GM23338 (cell line): Measurements from ENCODE around the gene COL8A2. TPM values are rescaled to one million over a fixed set of nuclear protein-coding genes. Genes with fewer than 3 reads are reported as not detected.

Experiments used
- ATAC-seq: fragments of 200-7000 bp; cut with Tn5 transposase; 3 replicates; pipeline ENCODE4 v1.9.1; 2020
- DNase-seq: peaks from one replicate; pipeline ENCODE4 v3.0.0-alpha.2; 2015; ENCODE audit warnings: low spot score
- H2AFZ ChIP-seq: fragments of 200-600 bp; sonication (generic); 2 replicates; pipeline ENCODE4 v1.8.0; 2016; ENCODE audit warnings: antibody characterized with exemption, mild to moderate bottlenecking, moderate library complexity
- H3F3A ChIP-seq: fragments of 200-600 bp; sonication (generic); replicated peaks from 2 replicates; pipeline ENCODE4 v1.8.0; 2017; ENCODE audit warnings: antibody characterized with exemption, mixed run types, low read depth
- H3K27ac ChIP-seq: fragments of 200-600 bp; sonication (generic); 2 replicates; pipeline ENCODE4 v1.6.1; 2016; ENCODE audit warnings: low read depth
- H3K27me3 ChIP-seq: fragments of 200-600 bp; sonication (generic); 2 replicates; pipeline ENCODE4 v1.8.0; 2016; ENCODE audit warnings: mild to moderate bottlenecking, mixed run types, moderate library complexity; ENCODE audit not compliant: insufficient read depth
- H3K36me3 ChIP-seq: fragments of 200-600 bp; sonication (generic); 2 replicates; pipeline ENCODE4 v1.8.0; 2016; ENCODE audit warnings: mild to moderate bottlenecking; ENCODE audit not compliant: insufficient read depth
- H3K4me1 ChIP-seq: fragments of 200-600 bp; sonication (generic); 2 replicates; pipeline ENCODE4 v1.8.0; 2016; ENCODE audit warnings: mild to moderate bottlenecking, moderate library complexity; ENCODE audit not compliant: insufficient read depth
- H3K4me2 ChIP-seq: fragments of 200-600 bp; sonication (generic); 2 replicates; pipeline ENCODE4 v1.7.1; 2017; ENCODE audit warnings: mixed run types
- H3K4me3 ChIP-seq: fragments of 200-600 bp; sonication (generic); 2 replicates; pipeline ENCODE4 v1.6.1; 2016; ENCODE audit warnings: mixed run types
- H3K79me2 ChIP-seq: fragments of 200-600 bp; sonication (generic); replicated peaks from 2 replicates; pipeline ENCODE4 v1.8.0; 2017; ENCODE audit warnings: mild to moderate bottlenecking; ENCODE audit not compliant: insufficient read depth
- H3K9me2 ChIP-seq: fragments of 200-600 bp; sonication (generic); 2 replicates; pipeline ENCODE4 v1.8.0; 2017; ENCODE audit not compliant: insufficient read depth
- H4K20me1 ChIP-seq: fragments of 200-600 bp; sonication (generic); replicated peaks from 2 replicates; pipeline ENCODE4 v1.8.0; 2017; ENCODE audit warnings: mild to moderate bottlenecking; ENCODE audit not compliant: insufficient read depth
- H3K27ac Mint-ChIP-seq: 2 replicates; pipeline ENCODE4 v1.8.0; 2020; ENCODE audit warnings: inconsistent platforms, mild to moderate bottlenecking, moderate library complexity, mixed read lengths
- H3K27me3 Mint-ChIP-seq: 3 replicates; pipeline ENCODE4 v1.8.0; 2022; ENCODE audit warnings: low read depth, mild to moderate bottlenecking, moderate library complexity, mixed read lengths, inconsistent platforms; ENCODE audit not compliant: insufficient read depth, poor library complexity
- H3K36me3 Mint-ChIP-seq: 3 replicates; pipeline ENCODE4 v1.8.0; 2021; ENCODE audit warnings: low read depth, mild to moderate bottlenecking, inconsistent platforms, moderate library complexity, mixed read lengths
- H3K4me1 Mint-ChIP-seq: 3 replicates; pipeline ENCODE4 v1.8.0; 2020; ENCODE audit warnings: mild to moderate bottlenecking, inconsistent platforms, mixed read lengths
- H3K4me3 Mint-ChIP-seq: 3 replicates; pipeline ENCODE4 v1.8.0; 2021; ENCODE audit warnings: moderate library complexity, mild to moderate bottlenecking, inconsistent platforms, mixed read lengths
- H3K9me3 Mint-ChIP-seq: 3 replicates; pipeline ENCODE4 v1.8.0; 2020; ENCODE audit warnings: moderate library complexity, mild to moderate bottlenecking, inconsistent platforms, mixed read lengths
- CREB1 ChIP-seq: fragments of 250-450 bp; sonication (Bioruptor Pico); IDR thresholded peaks from 2 replicates; pipeline ENCODE4 v1.5.0; 2020; ENCODE audit warnings: low read depth, mild to moderate bottlenecking, moderate library complexity
- EZH2 ChIP-seq: fragments of 200-600 bp; sonication (generic); IDR thresholded peaks from one replicate; pipeline ENCODE4 v1.8.0; 2017; ENCODE audit warnings: antibody characterized with exemption, mild to moderate bottlenecking, low read depth; ENCODE audit not compliant: unreplicated experiment
- EZH2phosphoT487 ChIP-seq: fragments of 200-600 bp; sonication (generic); IDR thresholded peaks from one replicate; pipeline ENCODE4 v1.8.1; 2018; ENCODE audit warnings: antibody characterized with exemption; ENCODE audit not compliant: unreplicated experiment
- JUNB ChIP-seq: IDR thresholded peaks from one replicate; pipeline ENCODE4 v1.6.1; 2016; ENCODE audit warnings: antibody characterized with exemption; ENCODE audit not compliant: unreplicated experiment
- NANOG ChIP-seq: IDR thresholded peaks from 2 replicates; pipeline ENCODE4 v1.6.1; 2016; ENCODE audit warnings: antibody characterized with exemption, borderline replicate concordance
- POLR2AphosphoS5 ChIP-seq: IDR thresholded peaks from 2 replicates; pipeline ENCODE4 v1.6.1; 2016; ENCODE audit warnings: antibody characterized with exemption, low read depth
- STAT1 ChIP-seq: IDR thresholded peaks from one replicate; pipeline ENCODE4 v1.6.1; 2016; ENCODE audit warnings: antibody characterized with exemption; ENCODE audit not compliant: unreplicated experiment
- ZNF114 ChIP-seq: fragments of 250-450 bp; sonication (Bioruptor Pico); IDR thresholded peaks from 2 replicates; pipeline ENCODE4 v1.5.0; 2020; ENCODE audit warnings: mild to moderate bottlenecking, moderate library complexity
- ZNF331 ChIP-seq: fragments of 250-450 bp; sonication (Bioruptor Pico); IDR thresholded peaks from 2 replicates; pipeline ENCODE4 v1.5.0; 2020; ENCODE audit warnings: low read depth, mild to moderate bottlenecking, moderate library complexity
- ZNF462 ChIP-seq: fragments of 250-450 bp; sonication (Bioruptor Pico); IDR thresholded peaks from 2 replicates; pipeline ENCODE4 v1.5.0; 2020; ENCODE audit warnings: mild to moderate bottlenecking, moderate library complexity
- polyA plus RNA-seq: library from polyadenylated mRNA; unstranded; fragments of >200 nt; fragmentation: Nextera tagmentation; extraction: Ambion mirVana; gene quantifications from 2 replicates; pipeline ENCODE4 v1.2.1, GENCODE V29; 2016
- total RNA-seq: library from RNA; depleted of rRNA; stranded (reverse); fragments of >200 nt; shearing (Covaris generic); gene quantifications from 2 replicates; pipeline ENCODE4 v1.2.3, GENCODE V29; 2014
- TF ChIP-seq, protein P1 (sequence below): IDR thresholded peaks from one replicate; pipeline ENCODE4 v1.6.1; 2018; ENCODE audit warnings: antibody characterized with exemption; ENCODE audit not compliant: unreplicated experiment
- TF ChIP-seq, protein P2 (sequence below): IDR thresholded peaks from 2 replicates; pipeline ENCODE4 v1.6.1; 2016; ENCODE audit warnings: antibody characterized with exemption
- TF ChIP-seq, protein P3 (sequence below), 2 experiments: fragments of 200-600 bp in 1 of 2; sonication (generic) in 1 of 2; conservative IDR thresholded peaks; 2 replicates each; pipeline versions ENCODE4 v1.5.1 to v1.6.1; 2016 to 2017; ENCODE audit warnings: antibody characterized with exemption in 2 of 2, low read depth in 2 of 2, mild to moderate bottlenecking in 2 of 2, moderate library complexity in 1 of 2

COL8A2 gene
- total and polyA plus RNA-seq, 2 experiments from 2014 or later: 0.95 to 4.9 TPM

DNA sequence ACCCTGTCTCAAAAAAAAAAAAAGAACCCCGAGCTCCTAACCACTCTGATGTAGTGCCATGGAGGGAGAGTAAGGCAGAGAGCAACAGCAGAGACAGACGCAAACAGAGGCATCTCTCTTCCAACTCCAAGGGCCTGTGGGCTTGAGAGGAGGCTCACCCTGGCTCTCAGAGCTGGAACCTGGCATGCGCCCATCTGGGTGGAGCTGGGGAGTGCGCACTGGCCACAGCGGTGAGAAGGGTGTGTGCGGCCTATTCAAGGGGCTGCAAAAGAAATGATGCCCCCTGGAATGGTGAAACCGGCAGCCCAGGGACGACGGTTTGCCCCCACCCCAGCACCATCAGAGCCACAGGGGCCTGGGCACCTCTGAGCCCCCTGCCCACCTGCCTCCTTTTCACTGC lies 17.6 kb downstream of the COL8A2 start:
- Histone ChIP-seq H2AFZ (no peak overlapping the region), H3F3A (no peaks in the 10 kb centered on the region), H3K9me2 (no peaks in the 10 kb centered on the region), H3K79me2 (no peaks in the 10 kb centered on the region), H3K27me3 (no peaks in the 10 kb centered on the region), H4K20me1 (no peaks in the 10 kb centered on the region), H3K4me1 (no peaks in the 10 kb centered on the region), H3K27ac (no peak overlapping the region), H3K4me3 (no peak overlapping the region), H3K36me3 (no peaks in the 10 kb centered on the region), H3K4me2 (no peak overlapping the region)
- H3K9me3 Mint-ChIP-seq: no peaks in the 10 kb centered on the region
- H3K27ac Mint-ChIP-seq: no peak overlapping the region
- no peak for TF ChIP-seq ZNF114 (CRISPR knock-in tag)
- TF ChIP-seq EZH2phosphoT487: no peak
- no peak for TF ChIP-seq STAT1
- TF ChIP-seq CREB1 (CRISPR knock-in tag): no peak
- no peak for TF ChIP-seq JUNB
- TF ChIP-seq, protein P1, sequence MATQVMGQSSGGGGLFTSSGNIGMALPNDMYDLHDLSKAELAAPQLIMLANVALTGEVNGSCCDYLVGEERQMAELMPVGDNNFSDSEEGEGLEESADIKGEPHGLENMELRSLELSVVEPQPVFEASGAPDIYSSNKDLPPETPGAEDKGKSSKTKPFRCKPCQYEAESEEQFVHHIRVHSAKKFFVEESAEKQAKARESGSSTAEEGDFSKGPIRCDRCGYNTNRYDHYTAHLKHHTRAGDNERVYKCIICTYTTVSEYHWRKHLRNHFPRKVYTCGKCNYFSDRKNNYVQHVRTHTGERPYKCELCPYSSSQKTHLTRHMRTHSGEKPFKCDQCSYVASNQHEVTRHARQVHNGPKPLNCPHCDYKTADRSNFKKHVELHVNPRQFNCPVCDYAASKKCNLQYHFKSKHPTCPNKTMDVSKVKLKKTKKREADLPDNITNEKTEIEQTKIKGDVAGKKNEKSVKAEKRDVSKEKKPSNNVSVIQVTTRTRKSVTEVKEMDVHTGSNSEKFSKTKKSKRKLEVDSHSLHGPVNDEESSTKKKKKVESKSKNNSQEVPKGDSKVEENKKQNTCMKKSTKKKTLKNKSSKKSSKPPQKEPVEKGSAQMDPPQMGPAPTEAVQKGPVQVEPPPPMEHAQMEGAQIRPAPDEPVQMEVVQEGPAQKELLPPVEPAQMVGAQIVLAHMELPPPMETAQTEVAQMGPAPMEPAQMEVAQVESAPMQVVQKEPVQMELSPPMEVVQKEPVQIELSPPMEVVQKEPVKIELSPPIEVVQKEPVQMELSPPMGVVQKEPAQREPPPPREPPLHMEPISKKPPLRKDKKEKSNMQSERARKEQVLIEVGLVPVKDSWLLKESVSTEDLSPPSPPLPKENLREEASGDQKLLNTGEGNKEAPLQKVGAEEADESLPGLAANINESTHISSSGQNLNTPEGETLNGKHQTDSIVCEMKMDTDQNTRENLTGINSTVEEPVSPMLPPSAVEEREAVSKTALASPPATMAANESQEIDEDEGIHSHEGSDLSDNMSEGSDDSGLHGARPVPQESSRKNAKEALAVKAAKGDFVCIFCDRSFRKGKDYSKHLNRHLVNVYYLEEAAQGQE: no peak
- TF ChIP-seq, protein P2, sequence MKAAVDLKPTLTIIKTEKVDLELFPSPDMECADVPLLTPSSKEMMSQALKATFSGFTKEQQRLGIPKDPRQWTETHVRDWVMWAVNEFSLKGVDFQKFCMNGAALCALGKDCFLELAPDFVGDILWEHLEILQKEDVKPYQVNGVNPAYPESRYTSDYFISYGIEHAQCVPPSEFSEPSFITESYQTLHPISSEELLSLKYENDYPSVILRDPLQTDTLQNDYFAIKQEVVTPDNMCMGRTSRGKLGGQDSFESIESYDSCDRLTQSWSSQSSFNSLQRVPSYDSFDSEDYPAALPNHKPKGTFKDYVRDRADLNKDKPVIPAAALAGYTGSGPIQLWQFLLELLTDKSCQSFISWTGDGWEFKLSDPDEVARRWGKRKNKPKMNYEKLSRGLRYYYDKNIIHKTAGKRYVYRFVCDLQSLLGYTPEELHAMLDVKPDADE: no peak
- no peak for TF ChIP-seq EZH2
- TF ChIP-seq, protein P3, sequence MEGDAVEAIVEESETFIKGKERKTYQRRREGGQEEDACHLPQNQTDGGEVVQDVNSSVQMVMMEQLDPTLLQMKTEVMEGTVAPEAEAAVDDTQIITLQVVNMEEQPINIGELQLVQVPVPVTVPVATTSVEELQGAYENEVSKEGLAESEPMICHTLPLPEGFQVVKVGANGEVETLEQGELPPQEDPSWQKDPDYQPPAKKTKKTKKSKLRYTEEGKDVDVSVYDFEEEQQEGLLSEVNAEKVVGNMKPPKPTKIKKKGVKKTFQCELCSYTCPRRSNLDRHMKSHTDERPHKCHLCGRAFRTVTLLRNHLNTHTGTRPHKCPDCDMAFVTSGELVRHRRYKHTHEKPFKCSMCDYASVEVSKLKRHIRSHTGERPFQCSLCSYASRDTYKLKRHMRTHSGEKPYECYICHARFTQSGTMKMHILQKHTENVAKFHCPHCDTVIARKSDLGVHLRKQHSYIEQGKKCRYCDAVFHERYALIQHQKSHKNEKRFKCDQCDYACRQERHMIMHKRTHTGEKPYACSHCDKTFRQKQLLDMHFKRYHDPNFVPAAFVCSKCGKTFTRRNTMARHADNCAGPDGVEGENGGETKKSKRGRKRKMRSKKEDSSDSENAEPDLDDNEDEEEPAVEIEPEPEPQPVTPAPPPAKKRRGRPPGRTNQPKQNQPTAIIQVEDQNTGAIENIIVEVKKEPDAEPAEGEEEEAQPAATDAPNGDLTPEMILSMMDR (conservative IDR thresholded peaks at IDR 0.05; ENCODE audit: low read depth in 2 of 2): no peak
- no peak for TF ChIP-seq POLR2AphosphoS5
- no peak for TF ChIP-seq NANOG
- TF ChIP-seq ZNF331 (CRISPR knock-in tag): no peak
- no peak for TF ChIP-seq ZNF462 (CRISPR knock-in tag)
- DNase-seq (no peak), ATAC-seq (no peak)
- no peaks in the 10 kb centered on the region for H3K36me3 Mint-ChIP-seq
- H3K4me1 Mint-ChIP-seq: no peaks in the 10 kb centered on the region; the same call in 2 of the 3 replicates
- no peak overlapping the region for H3K4me3 Mint-ChIP-seq
- peaks cover 7% of the 10 kb centered on the region for H3K27me3 Mint-ChIP-seq
